ENCODE results near the gene BACH1.

The BACH1 gene

DNA sequence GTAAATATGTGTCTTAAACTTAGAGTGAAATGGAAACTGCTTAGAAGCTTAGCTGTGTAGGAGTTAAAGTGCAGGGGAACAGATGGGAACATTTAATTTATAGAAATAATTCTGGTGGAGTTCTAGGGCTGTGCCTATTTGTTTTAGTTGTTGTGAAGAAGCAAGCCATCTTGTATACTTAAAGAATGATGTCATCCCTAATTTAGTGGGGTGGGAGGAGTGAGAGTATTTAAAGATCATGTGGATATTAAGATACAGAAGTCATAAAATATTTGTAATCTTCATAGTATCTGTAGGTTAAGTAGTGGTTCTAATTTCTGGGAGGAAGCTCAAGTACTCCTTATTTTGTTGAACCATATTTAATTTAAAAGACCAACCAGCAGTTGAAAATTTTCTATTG lies 41.5 kb downstream of the BACH1 start:
- Histone ChIP-seq H3K79me2 (ENCODE audit: insufficient read depth, low read length) (peaks cover 11% of the 10 kb centered on the region; the same call in 1 of the 2 replicates), H3F3A (ENCODE audit: insufficient read depth) (no peaks in the 10 kb centered on the region), H4K20me1 (ENCODE audit: low read depth, low read length) (peaks cover 3% of the 10 kb centered on the region; the same call in 1 of the 2 replicates), H3K9me3 (ENCODE audit: insufficient read depth, low read length) (no peaks in the 10 kb centered on the region), H3K27me3 (ENCODE audit: low read length) (no peaks in the 10 kb centered on the region), H3K36me3 (ENCODE audit: low read length) (no peaks in the 10 kb centered on the region), H3K9me2 (replicated peaks; ENCODE audit: insufficient read depth, low read length) (no peaks in the 10 kb centered on the region), H3K4me2 (ENCODE audit: low read depth, low read length, poor library complexity, severe bottlenecking) (no peak overlapping the region), H2AFZ (ENCODE audit: low read depth, low read length, severe bottlenecking) (no peak overlapping the region), H3K4me3 (ENCODE audit: insufficient read depth, low read length, poor library complexity, severe bottlenecking) (no peak overlapping the region), H3K9ac (ENCODE audit: low read length) (no peak overlapping the region), H3K27ac (ENCODE audit: low read depth, low read length) (no peak overlapping the region)
- no peak for TF ChIP-seq EZH2phosphoT487 (conservative IDR thresholded peaks at IDR 0.05; ENCODE audit: low read length)
- TF ChIP-seq, protein P1, sequence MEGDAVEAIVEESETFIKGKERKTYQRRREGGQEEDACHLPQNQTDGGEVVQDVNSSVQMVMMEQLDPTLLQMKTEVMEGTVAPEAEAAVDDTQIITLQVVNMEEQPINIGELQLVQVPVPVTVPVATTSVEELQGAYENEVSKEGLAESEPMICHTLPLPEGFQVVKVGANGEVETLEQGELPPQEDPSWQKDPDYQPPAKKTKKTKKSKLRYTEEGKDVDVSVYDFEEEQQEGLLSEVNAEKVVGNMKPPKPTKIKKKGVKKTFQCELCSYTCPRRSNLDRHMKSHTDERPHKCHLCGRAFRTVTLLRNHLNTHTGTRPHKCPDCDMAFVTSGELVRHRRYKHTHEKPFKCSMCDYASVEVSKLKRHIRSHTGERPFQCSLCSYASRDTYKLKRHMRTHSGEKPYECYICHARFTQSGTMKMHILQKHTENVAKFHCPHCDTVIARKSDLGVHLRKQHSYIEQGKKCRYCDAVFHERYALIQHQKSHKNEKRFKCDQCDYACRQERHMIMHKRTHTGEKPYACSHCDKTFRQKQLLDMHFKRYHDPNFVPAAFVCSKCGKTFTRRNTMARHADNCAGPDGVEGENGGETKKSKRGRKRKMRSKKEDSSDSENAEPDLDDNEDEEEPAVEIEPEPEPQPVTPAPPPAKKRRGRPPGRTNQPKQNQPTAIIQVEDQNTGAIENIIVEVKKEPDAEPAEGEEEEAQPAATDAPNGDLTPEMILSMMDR (IDR thresholded peaks at IDR 0.05; ENCODE audit: insufficient read depth, low read length, poor library complexity, severe bottlenecking): no peak

- no peaks in the 10 kb centered on the region for H3F3A ChIP-seq (ENCODE audit: insufficient read depth)
- H3K9me2 ChIP-seq (replicated peaks; ENCODE audit: insufficient read depth, low read length): no peaks in the 10 kb centered on the region
- no peaks in the 10 kb centered on the region for H3K36me3 ChIP-seq (ENCODE audit: low read length)
- TF ChIP-seq, protein P1 (IDR thresholded peaks at IDR 0.05; ENCODE audit: insufficient read depth, low read length, poor library complexity, severe bottlenecking): no peak
- no peak for TF ChIP-seq EZH2phosphoT487 (conservative IDR thresholded peaks at IDR 0.05; ENCODE audit: low read length)
- no peak overlapping the region for H3K4me2 ChIP-seq (ENCODE audit: low read depth, low read length, poor library complexity, severe bottlenecking)
- no peak overlapping the region for H3K9ac ChIP-seq (ENCODE audit: low read length)
- H4K20me1 ChIP-seq (ENCODE audit: low read depth, low read length): peaks cover 3% of the 10 kb centered on the region; the same call in 1 of the 2 replicates
- H3K4me3 ChIP-seq (ENCODE audit: insufficient read depth, low read length, poor library complexity, severe bottlenecking): no peak overlapping the region
- H3K27ac ChIP-seq (ENCODE audit: low read depth, low read length): no peak overlapping the region
- no peaks in the 10 kb centered on the region for H3K9me3 ChIP-seq (ENCODE audit: insufficient read depth, low read length)
- no peaks in the 10 kb centered on the region for H3K27me3 ChIP-seq (ENCODE audit: low read length)
- peaks cover 11% of the 10 kb centered on the region; the same call in 1 of the 2 replicates for H3K79me2 ChIP-seq (ENCODE audit: insufficient read depth, low read length)
- H2AFZ ChIP-seq (ENCODE audit: low read depth, low read length, severe bottlenecking): no peak overlapping the region
These were observed 43.7 kb downstream of the BACH1 start for GRCh38 chr21:29342363-29342957.

- no peaks in the 10 kb centered on the region for H3K36me3 ChIP-seq (ENCODE audit: low read length)
- no peaks in the 10 kb centered on the region for H3K9me3 ChIP-seq (ENCODE audit: insufficient read depth, low read length)
- H2AFZ ChIP-seq (ENCODE audit: low read depth, low read length, severe bottlenecking): no peak overlapping the region
- no peak overlapping the region for H3K27ac ChIP-seq (ENCODE audit: low read depth, low read length)
- TF ChIP-seq, protein P1 (IDR thresholded peaks at IDR 0.05; ENCODE audit: insufficient read depth, low read length, poor library complexity, severe bottlenecking): no peak
- no peak for TF ChIP-seq EZH2phosphoT487 (conservative IDR thresholded peaks at IDR 0.05; ENCODE audit: low read length)
- H3K9me2 ChIP-seq (replicated peaks; ENCODE audit: insufficient read depth, low read length): no peaks in the 10 kb centered on the region
- H3K4me2 ChIP-seq (ENCODE audit: low read depth, low read length, poor library complexity, severe bottlenecking): no peak overlapping the region
- H3K27me3 ChIP-seq (ENCODE audit: low read length): no peaks in the 10 kb centered on the region
- peaks cover 11% of the 10 kb centered on the region; the same call in 1 of the 2 replicates for H3K79me2 ChIP-seq (ENCODE audit: insufficient read depth, low read length)
- no peaks in the 10 kb centered on the region for H3F3A ChIP-seq (ENCODE audit: insufficient read depth)
- H3K4me3 ChIP-seq (ENCODE audit: insufficient read depth, low read length, poor library complexity, severe bottlenecking): no peak overlapping the region
- H3K9ac ChIP-seq (ENCODE audit: low read length): no peak overlapping the region
- peaks cover 3% of the 10 kb centered on the region; the same call in 1 of the 2 replicates for H4K20me1 ChIP-seq (ENCODE audit: low read depth, low read length)
These were observed 44.8 kb downstream of the BACH1 start for GRCh38 chr21:29343519-29343918.

Measured in SU-DHL-6 (cell line).